K562 (cell line): ENCODE data around the gene HSDL2. TPM values are rescaled to one million over a fixed set of nuclear protein-coding genes. Genes with fewer than 3 reads are reported as not detected.

Experiments used
- ATAC-seq: fragments of 200-7000 bp; cut with Tn5 transposase; 3 replicates; pipeline ENCODE4 v1.9.1; 2020; ENCODE audit warnings: moderate library complexity
- BruUV-seq: library from RNA; stranded (reverse); fragments of 400-500 nt; replicated peaks from 2 replicates; lab custom pipeline; 2021; lab: Mats Ljungman, UMichigan
- CTCF ChIA-PET: fragments of 300-600 bp; formaldehyde crosslinking; extraction: SDS; loops from one replicate; lab custom pipeline; 2021; ENCODE audit warnings: low intra/inter-chr PET ratio; lab: Yijun Ruan, JAX
- POLR2A ChIA-PET: fragments of 300-600, 350-650 bp; sonication (Branson Sonifier 250); formaldehyde crosslinking; extraction: SDS; loops from one replicate; lab custom pipeline; 2021; ENCODE audit warnings: antibody characterized with exemption, inconsistent platforms; lab: Yijun Ruan, JAX
- DNase-seq, 4 experiments: peaks; one replicate each; pipeline versions ENCODE4 v3.0.0 to v3.0.0-alpha.2; 2011 to 2018; ENCODE audit warnings: low spot score in 3 of 4, mixed read lengths in 3 of 4; ENCODE audit errors: extremely low read depth in 1 of 4
- FAIRE-seq: peaks from 2 replicates; lab custom pipeline; 2011; peaks lifted over from hg19 to GRCh38; lab: Jason Lieb, UNC
- H2AFZ ChIP-seq: 2 replicates; pipeline ENCODE4 v1.6.0; 2011; ENCODE audit warnings: low read depth, low read length, control low read depth, inconsistent platforms
- H3K27ac ChIP-seq: fragments of 200-600 bp; 3 replicates; pipeline ENCODE4 v1.8.0; 2011; ENCODE audit warnings: low read depth, mild to moderate bottlenecking, control low read depth, inconsistent platforms, low read length, moderate library complexity, mixed read lengths; ENCODE audit errors: extremely low read depth
- H3K27me3 ChIP-seq, 2 experiments: fragments of 300-600 bp in 1 of 2; 2 replicates in 1 of 2; 3 replicates in 1 of 2; pipeline versions ENCODE4 v1.6.0 to v1.8.0; 2011; ENCODE audit warnings: inconsistent platforms in 2 of 2, low read length in 2 of 2, mild to moderate bottlenecking in 1 of 2, mixed read lengths in 1 of 2, moderate library complexity in 1 of 2; ENCODE audit not compliant: control insufficient read depth in 2 of 2, insufficient read depth in 2 of 2
- H3K36me3 ChIP-seq: fragments of 300-600 bp; 3 replicates; pipeline ENCODE4 v1.8.0; 2011; ENCODE audit warnings: mild to moderate bottlenecking, low read length, inconsistent platforms; ENCODE audit not compliant: control insufficient read depth, insufficient read depth
- H3K4me1 ChIP-seq, 2 experiments: fragments of 200-600 bp in 1 of 2; replicated peaks in 1 of 2; 2 replicates in 1 of 2; 3 replicates in 1 of 2; pipeline versions ENCODE4 v1.5.1 to v1.8.0; 2011; ENCODE audit warnings: inconsistent platforms in 2 of 2, low read length in 2 of 2, mild to moderate bottlenecking in 1 of 2, mixed read lengths in 1 of 2, moderate library complexity in 1 of 2; ENCODE audit not compliant: control insufficient read depth in 2 of 2, insufficient read depth in 2 of 2
- H3K4me2 ChIP-seq: 2 replicates; pipeline ENCODE4 v1.6.1; 2011; ENCODE audit warnings: low read length, control low read depth, inconsistent platforms, mixed read lengths; ENCODE audit not compliant: insufficient read depth
- H3K4me3 ChIP-seq: fragments of 200-600 bp; sonication (generic), shearing (Covaris generic); 2 replicates; pipeline ENCODE4 v1.5.1; 2016; ENCODE audit warnings: control low read depth, inconsistent platforms
- H3K79me2 ChIP-seq: fragments of 200-600 bp; 3 replicates; pipeline ENCODE4 v1.8.0; 2011; ENCODE audit warnings: low read length, inconsistent platforms; ENCODE audit not compliant: control insufficient read depth, insufficient read depth
- H3K9ac ChIP-seq, 2 experiments: 2 replicates each; pipeline versions ENCODE4 v1.6.0 to v1.6.1; 2011; ENCODE audit warnings: low read depth in 2 of 2, low read length in 2 of 2, control low read depth in 1 of 2, inconsistent platforms in 1 of 2, mild to moderate bottlenecking in 1 of 2, mixed read lengths in 1 of 2; ENCODE audit not compliant: insufficient read depth in 1 of 2
- H3K9me1 ChIP-seq: one replicate; pipeline ENCODE4 v1.6.0; 2011; ENCODE audit warnings: inconsistent platforms, mild to moderate bottlenecking, low read length, moderate library complexity; ENCODE audit not compliant: control insufficient read depth, insufficient read depth
- H3K9me3 ChIP-seq: replicated peaks from 2 replicates; pipeline ENCODE4 v1.5.1; 2011; ENCODE audit warnings: low read depth, low read length, inconsistent platforms; ENCODE audit not compliant: control insufficient read depth, insufficient read depth
- H4K20me1 ChIP-seq: replicated peaks from 2 replicates; pipeline ENCODE4 v1.6.1; 2011; ENCODE audit warnings: low read length, inconsistent platforms, mixed read lengths; ENCODE audit not compliant: control insufficient read depth, insufficient read depth
- CBFA2T2 ChIP-seq: fragments of 450-650 bp; conservative IDR thresholded peaks from 2 replicates; pipeline ENCODE4 v1.6.1; 2017; ENCODE audit warnings: mild to moderate bottlenecking
- CXXC5 ChIP-seq: fragments of 250-450 bp; sonication (Bioruptor Pico); IDR thresholded peaks from 2 replicates; pipeline ENCODE4 v1.8.0; 2022; ENCODE audit warnings: inconsistent platforms, mild to moderate bottlenecking, moderate library complexity
- GABPB2 ChIP-seq: fragments of 250-450 bp; sonication (Bioruptor Pico); conservative IDR thresholded peaks from 2 replicates; pipeline ENCODE4 v1.5.1; 2021; ENCODE audit warnings: mild to moderate bottlenecking
- SMARCA4 ChIP-seq: fragments of 450-650 bp; IDR thresholded peaks from 2 replicates; pipeline ENCODE4 v1.6.1; 2016
- SMC3 ChIP-seq: conservative IDR thresholded peaks from 2 replicates; pipeline ENCODE4 v1.6.1; 2011; ENCODE audit warnings: low read depth, low read length, improper control_type of control experiment; ENCODE audit not compliant: insufficient read depth
- STAT5A ChIP-seq: IDR thresholded peaks from 2 replicates; pipeline ENCODE4 v1.6.1; 2012; ENCODE audit warnings: low read length, inconsistent platforms, borderline replicate concordance
- TCF7L2 ChIP-seq: fragments of 150-350 bp; IDR thresholded peaks from 2 replicates; pipeline ENCODE4 v1.6.1; 2016; ENCODE audit warnings: low read depth, mild to moderate bottlenecking, low read length, moderate library complexity
- U2AF1 ChIP-seq: fragments of 200-400 bp; formaldehyde crosslinking; optimal IDR thresholded peaks from 2 replicates; pipeline ENCODE3; 2017; ENCODE audit warnings: mild to moderate bottlenecking, low read depth, low read length, moderate library complexity
- ZNF253 ChIP-seq: fragments of 250-450 bp; sonication (Bioruptor Pico); conservative IDR thresholded peaks from 2 replicates; pipeline ENCODE4 v1.6.1; 2021; ENCODE audit warnings: mild to moderate bottlenecking
- ZNF263 ChIP-seq: sonication (generic); formaldehyde crosslinking; IDR thresholded peaks from 2 replicates; pipeline ENCODE4 v1.8.0; 2022; ENCODE audit warnings: mild to moderate bottlenecking, missing genetic modification reagents, borderline replicate concordance
- ZNF445 ChIP-seq: fragments of 250-450 bp; sonication (Bioruptor Pico); IDR thresholded peaks from 2 replicates; pipeline ENCODE4 v1.4.0; 2020; ENCODE audit warnings: low read depth, mild to moderate bottlenecking, moderate library complexity
- WGBS: fragments of 100-300 bp; shearing (Covaris generic); methylation state at CpG from one replicate; pipeline ENCODE4 v1.1.6; 2016; ENCODE audit warnings: low coverage, mixed read lengths; ENCODE audit not compliant: insufficient coverage; ENCODE audit errors: missing lambda C conversion rate; 5-methylcytosine and 5-hydroxymethylcytosine counted together
- in situ Hi-C: fragments of 300-500 bp; cut with MboI; formaldehyde crosslinking; loops from 4 replicates; pipeline ENCODE4 v1.15.0; 2018; ENCODE audit warnings: inconsistent platforms, mixed read lengths
- intact Hi-C: fragments of 100-400 bp; cut with micrococcal nuclease; formaldehyde crosslinking; loops from 2 replicates; pipeline ENCODE4 v1.14.2; 2022
- polyA plus RNA-seq, 8 experiments: library from polyadenylated mRNA; depleted of rRNA in 4 of 8; stranded (reverse) in 5 of 8; unstranded in 3 of 8; fragments of >200 nt; fragmentation: Nextera tagmentation in 2 of 8; fragmentation: Illumina TruSeq in 1 of 8; extraction: Ambion mirVana in 2 of 8; extraction: Trizol in 1 of 8; gene quantifications; 2 replicates each; pipeline versions ENCODE4 v1.2.1 to v1.2.3, GENCODE V29; 2011 to 2014; ENCODE audit warnings: inconsistent platforms in 1 of 8, missing spikeins in 1 of 8
- total RNA-seq, 7 experiments: library from RNA; depleted of rRNA in 6 of 7; stranded (reverse); fragments of >200 nt in 6 of 7; fragmentation: Illumina TruSeq in 2 of 7; extraction: Trizol in 2 of 7; gene quantifications; 2 replicates each; pipeline versions ENCODE4 v1.2.1 to v1.2.3, GENCODE V29; 2011 to 2021; ENCODE audit warnings: low replicate concordance in 1 of 7
- TF ChIP-seq, protein P1 (sequence below): fragments of 250-450 bp; sonication (Bioruptor Pico); IDR thresholded peaks from 2 replicates; pipeline ENCODE4 v1.8.0; 2022; ENCODE audit warnings: moderate library complexity, mild to moderate bottlenecking, inconsistent platforms

Gene HSDL2
- total and polyA plus RNA-seq, 9 of the 15 experiments (the other 6 are each of a cell fraction or from before 2014, with no cell fraction given), result 22.8 to 74.1 (median 35.6) TPM

DNA sequence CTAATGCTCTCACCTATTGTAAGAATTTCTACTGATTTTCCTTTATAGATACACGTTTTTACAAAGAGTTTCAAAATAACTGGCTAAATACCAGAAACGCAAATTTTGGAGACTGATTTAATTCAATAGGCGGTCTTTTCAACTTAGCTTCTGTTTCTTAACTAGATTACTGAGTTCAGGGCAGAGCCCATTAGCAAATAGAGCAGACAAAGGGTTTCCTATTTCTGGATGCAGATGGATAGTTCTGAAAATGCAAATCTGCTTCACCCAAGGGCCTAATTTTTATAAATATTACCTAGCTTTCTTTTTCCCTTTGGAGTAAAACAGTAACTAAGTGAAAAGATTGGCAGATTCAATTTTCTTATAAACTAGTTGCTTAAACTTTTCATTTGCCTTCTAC is 93.1 kb downstream of the HSDL2 start:
- CTCF ChIA-PET, result no interaction called here
- in situ Hi-C loops, result no loop called here
- TF ChIP-seq ZNF445 (CRISPR knock-in tag) (no peak), STAT5A (no peak), U2AF1 (no peak), ZNF263 (CRISPR knock-in tag) (no peak), SMC3 (no peak), ZNF253 (no peak), CXXC5 (CRISPR knock-in tag) (no peak), TCF7L2 (no peak), GABPB2 (CRISPR knock-in tag) (no peak), CBFA2T2 (no peak), SMARCA4 (no peak)
- TF ChIP-seq, protein P1, sequence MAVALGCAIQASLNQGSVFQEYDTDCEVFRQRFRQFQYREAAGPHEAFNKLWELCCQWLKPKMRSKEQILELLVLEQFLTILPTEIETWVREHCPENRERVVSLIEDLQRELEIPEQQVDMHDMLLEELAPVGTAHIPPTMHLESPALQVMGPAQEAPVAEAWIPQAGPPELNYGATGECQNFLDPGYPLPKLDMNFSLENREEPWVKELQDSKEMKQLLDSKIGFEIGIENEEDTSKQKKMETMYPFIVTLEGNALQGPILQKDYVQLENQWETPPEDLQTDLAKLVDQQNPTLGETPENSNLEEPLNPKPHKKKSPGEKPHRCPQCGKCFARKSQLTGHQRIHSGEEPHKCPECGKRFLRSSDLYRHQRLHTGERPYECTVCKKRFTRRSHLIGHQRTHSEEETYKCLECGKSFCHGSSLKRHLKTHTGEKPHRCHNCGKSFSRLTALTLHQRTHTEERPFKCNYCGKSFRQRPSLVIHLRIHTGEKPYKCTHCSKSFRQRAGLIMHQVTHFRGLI (CRISPR knock-in tag), result no peak

More for the DNA sequence above, 93.1 kb downstream of the HSDL2 start:
- H3K27me3 ChIP-seq, result no peaks in the 10 kb centered on the region
- H3K4me2 ChIP-seq, result no peak overlapping the region
- no peaks in the 10 kb centered on the region for H3K79me2 ChIP-seq
- ATAC-seq (no peak), DNase-seq (no peak), FAIRE-seq (no peak)
- no TSS peak for BruUV-seq
- H3K4me1 ChIP-seq, result no peaks in the 10 kb centered on the region
- intact Hi-C loops, result no loop called here
- H3K9me3 ChIP-seq, result no peaks in the 10 kb centered on the region
- peaks cover 6% of the 10 kb centered on the region; the same call in 1 of the 3 replicates for H3K36me3 ChIP-seq
- WGBS, result 63% methylated on average over 3 of the region's 3 CpGs
- no peaks in the 10 kb centered on the region for H3K9me1 ChIP-seq
- POLR2A ChIA-PET, result interaction anchor here (0.6 to 0.9 kb wide), 2 partner anchors 11 to 41 kb away, joined by 3 read pairs; no protein-coding TSS in a partner anchor
- H3K4me3 ChIP-seq, result no peak overlapping the region
- no peaks in the 10 kb centered on the region for H4K20me1 ChIP-seq
- no peak overlapping the region for H3K27ac ChIP-seq
- H3K9ac ChIP-seq, result no peak overlapping the region
- no peak overlapping the region for H2AFZ ChIP-seq
